ENCODE results near the gene GRB10.
"Not testable (repeated sequence)": the region's sequence is repeated elsewhere in the genome, so short reads cannot be mapped to it uniquely, and the experiment has no call there.

The GRB10 gene

DNA sequence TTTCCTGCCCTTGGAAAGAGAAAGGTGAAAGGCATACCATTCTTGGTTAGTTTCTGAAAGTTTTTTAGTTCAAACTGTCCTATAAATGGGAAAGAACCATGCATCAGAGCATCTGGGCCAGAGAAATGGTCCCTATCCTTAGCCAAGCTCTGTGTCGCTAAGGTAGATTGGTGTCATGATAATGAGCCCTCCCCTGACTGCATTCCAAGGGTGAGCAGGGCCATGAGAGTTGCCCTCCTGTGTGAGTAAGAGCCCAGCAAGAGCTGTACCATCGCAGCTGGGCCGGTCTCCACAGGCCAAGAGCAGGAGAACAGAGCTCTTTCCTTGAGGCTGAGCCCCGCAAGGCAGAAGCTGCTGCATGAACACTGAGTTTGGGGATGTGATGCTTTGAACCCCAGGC, 30.3 kb downstream of the GRB10 start:
- H3K4me3 ChIP-seq (ENCODE audit: low read depth, low read length): no peak overlapping the region
- DNase-seq (ENCODE audit: low read depth): no peak

DNA sequence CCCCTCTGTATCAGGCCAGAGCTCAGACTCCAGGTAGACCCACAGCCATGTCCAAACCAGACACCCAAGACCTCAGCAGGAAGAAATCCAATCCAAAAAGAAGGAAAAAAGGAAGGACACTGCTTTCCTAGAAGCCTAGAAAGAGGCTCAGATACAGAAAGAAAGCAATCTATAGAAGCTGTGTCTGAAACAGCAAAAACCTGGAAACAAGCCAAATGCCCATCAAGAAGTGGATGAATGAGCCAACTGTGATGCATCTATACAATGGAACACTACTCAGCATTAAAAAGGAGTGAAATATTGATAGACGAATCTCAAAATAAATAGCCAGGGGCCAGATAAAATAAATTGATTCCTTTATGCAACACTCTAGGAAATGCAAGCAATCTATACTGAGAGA, 31.6 kb downstream of the GRB10 start:
- DNase-seq (ENCODE audit: low read depth): no peak
- no peak overlapping the region for H3K4me3 ChIP-seq (ENCODE audit: low read depth, low read length)

DNA sequence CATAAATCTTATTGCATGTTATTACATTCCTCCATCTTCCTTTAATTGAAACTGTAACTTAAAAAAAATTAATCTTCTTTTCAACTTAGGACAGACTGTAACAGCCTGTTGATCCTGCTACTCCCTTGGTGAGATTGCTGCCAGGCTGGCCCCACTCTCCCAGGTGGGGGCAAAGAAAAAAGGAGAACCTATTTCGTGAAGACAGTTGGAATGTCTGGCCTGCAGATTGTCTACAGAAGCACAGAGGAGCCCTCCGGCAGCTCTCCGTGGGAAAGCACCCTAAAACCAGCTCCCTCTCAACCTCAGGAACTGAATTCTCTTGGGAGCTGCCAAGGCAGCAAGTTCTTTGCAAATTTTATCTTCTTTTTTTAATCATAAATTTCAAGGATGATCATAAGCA, 32.8 kb downstream of the GRB10 start:
- no peak overlapping the region for H3K4me3 ChIP-seq (ENCODE audit: low read depth, low read length)
- no peak for DNase-seq (ENCODE audit: low read depth)

DNA sequence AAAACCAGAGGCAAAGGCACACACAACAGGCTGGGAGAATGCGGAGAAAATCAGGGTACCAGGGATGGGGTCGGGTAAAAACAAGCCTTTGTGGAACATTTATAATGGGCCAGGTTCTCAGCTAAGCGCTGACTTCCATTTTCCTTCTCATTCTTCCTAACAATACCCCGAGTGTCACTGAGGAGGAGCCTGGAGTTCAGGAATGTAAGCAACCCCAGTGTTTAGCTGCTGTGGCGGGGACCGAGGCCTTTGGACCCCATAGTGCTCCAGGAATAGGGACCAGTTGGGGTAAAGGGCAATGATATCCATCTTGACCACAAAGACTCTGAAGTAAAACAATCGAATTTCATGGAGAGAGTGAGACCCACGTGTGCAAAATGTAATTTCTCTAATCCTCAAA, 34.2 kb downstream of the GRB10 start:
- H3K4me3 ChIP-seq (ENCODE audit: low read depth, low read length): no peak overlapping the region

DNA sequence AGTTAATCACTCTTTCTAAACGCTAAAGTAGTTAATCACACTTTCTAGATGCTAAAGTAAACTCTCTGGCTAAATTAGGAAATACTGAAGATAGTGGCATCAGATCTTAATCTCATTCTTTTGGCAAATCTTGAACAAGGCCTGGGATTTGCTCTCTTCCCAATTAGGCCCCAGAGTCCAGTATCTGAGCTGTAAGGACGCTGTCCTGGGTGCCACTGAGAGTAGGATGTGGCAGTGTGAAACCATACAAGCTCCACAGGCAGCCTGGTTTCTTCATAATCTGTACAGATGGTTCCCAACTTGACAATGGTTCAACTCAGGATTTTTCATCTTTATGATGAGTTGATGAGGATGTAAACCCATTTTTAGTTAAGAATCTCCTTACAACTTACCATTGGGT, 36.9 kb downstream of the GRB10 start:
- no peak overlapping the region for H3K4me3 ChIP-seq (ENCODE audit: low read depth, low read length)
- DNase-seq (ENCODE audit: low read depth): no peak

More for the DNA sequence above, 34.2 kb downstream of the GRB10 start:
- no peak for DNase-seq (ENCODE audit: low read depth)

DNA sequence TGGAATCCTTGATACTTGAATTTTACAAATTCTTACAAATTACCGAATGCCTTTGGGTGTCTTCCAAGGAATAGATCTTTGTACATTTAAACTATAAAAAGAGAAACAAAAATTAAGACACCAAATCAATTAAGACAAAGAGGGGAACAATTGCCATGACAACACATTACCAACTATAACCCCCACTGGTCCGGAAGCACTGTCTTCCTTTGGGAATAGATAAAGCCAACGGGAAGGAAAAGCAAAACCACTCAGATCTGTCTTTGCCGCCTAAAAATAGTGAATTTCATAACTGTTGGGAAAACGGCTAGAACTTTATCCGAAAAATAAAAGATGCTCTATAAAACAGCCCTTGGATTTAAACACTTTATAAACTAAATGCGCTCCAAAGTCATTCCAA, 37.4 kb downstream of the GRB10 start:
- DNase-seq (ENCODE audit: low read depth): no peak
- no peak overlapping the region for H3K4me3 ChIP-seq (ENCODE audit: low read depth, low read length)

DNA sequence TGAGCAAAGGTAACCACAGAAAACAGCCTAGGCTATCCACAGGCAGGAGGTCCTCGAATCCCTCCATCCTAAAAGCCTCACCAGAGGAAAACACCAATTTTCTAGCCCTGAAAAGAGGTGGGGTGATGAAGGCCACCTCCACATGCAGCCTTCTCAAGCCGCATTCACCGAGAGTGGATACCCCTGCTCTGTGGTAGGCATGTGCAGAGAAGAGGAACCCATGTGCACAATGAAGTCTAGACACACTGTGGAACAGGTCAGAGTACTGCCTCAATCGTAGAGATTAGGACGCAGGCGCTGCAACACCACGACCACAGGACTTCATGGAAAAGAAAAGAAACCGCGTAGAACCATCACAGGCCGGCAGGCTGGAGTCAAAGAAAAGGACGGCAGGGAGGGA, 38.8 kb downstream of the GRB10 start:
- DNase-seq (ENCODE audit: low read depth): no peak
- no peak overlapping the region for H3K4me3 ChIP-seq (ENCODE audit: low read depth, low read length)

DNA sequence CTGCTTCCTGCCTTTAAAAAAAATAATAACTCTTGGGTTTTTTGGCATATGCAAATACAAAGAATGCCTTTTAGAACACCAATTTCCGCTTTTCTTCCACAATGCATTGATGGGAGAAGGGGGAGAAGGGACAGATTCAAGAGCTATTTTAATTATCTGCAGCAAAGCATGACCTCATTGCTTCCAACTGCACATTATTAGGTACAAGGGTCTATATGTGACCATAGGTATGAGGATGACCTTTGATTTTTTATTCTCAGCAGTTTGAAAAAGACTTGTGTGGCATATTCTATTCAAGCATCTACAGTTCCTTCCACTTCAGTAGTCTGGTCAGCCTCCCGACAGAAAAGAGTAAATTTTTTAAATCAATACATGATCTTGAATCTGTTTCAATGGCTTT, 39.7 kb downstream of the GRB10 start:
- no peak for DNase-seq (ENCODE audit: low read depth)
- H3K4me3 ChIP-seq (ENCODE audit: low read depth, low read length): no peak overlapping the region

DNA sequence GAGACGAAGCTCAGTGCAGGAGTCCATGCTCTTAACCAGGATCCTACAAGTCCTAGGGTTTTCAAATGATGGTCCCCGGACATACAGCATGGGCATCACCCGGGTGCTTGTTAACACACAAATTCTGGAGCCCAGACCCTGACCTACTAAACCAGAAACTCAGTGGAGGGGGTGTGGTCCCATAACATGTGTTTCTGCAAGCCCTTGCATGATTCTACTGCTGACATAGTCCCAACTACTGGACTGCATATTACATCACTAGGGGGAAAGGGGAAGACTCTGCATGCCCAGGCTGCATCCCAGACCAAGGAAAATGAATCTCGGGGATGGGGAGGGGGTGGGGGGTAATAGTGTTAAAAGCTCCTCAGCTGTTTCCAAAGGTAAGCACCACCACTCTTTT, 40.3 kb downstream of the GRB10 start:
- no peak overlapping the region for H3K4me3 ChIP-seq (ENCODE audit: low read depth, low read length)
- no peak for DNase-seq (ENCODE audit: low read depth)

DNA sequence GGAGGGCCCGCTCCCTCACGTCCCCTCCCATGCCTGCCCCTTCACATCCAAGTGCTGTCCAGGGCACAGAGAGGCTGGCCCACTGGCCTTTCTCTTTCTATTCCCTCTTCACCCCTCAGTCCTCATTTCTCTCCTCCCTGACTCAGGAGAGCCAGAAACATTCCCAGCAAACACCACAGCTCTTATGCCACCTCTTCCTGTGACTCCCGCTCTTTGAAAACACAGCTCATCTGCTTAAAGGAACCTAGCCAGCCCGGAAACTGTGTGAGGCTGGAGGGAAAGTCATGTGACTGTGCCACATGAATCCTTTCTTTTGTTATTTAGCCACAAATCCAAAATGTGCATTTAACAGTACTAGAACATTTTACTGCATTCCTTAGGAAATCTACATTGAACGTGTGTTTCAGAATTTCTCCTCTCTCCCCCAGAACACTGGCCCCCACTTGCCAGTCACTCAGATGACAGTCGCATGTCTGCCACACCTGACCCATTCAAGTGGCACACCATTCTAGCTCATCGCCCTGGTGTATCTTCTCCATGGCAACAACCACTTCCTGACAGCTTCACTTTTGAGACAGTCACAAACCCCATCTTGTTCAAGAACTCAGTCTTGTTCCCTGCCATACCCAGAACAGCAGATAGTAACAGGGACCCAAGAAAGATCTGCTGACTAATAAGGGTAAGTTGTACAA, 42.8 kb downstream of the GRB10 start:
- no peak for DNase-seq (ENCODE audit: low read depth)
- no peak overlapping the region for H3K4me3 ChIP-seq (ENCODE audit: low read depth, low read length)

DNA sequence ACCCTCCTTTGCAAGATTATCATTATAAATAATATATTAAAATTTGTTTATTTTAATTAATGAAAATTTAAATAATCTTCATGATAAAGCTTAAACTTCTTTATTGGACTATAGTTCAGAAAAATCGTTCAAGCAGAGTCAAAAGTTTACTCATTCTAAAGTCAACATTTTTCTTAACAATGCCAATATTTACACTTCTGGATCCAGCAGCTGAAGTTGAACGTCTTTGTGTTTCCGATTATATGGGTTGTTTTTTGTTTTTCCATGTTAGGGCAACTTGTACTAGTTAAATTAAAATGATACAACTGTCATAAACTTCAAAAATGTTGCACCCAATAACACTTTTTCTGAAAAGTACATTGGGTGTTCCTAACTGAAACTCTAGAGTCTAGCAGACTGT, 43.8 kb downstream of the GRB10 start:
- no peak overlapping the region for H3K4me3 ChIP-seq (ENCODE audit: low read depth, low read length)
- DNase-seq (ENCODE audit: low read depth): no peak

DNA sequence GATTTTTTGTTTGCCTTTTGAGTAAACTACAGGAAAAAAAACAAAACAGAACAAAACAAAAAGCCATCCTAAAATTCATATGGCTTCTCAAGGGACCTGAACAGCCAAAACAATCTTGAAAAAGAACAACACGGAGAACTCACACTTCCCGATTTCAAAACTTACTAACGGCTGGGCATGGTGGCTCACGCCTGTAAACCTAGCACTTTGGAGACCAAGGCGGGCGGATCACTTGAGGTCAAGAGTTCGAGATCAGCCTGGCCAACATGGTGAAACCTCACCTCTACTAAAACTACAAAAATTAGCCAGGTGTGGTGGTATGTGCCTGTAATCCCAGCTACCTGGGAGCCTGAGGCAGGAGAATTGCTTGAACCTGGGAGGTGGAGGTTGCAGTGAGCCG, 46.9 kb downstream of the GRB10 start:
- H3K4me3 ChIP-seq (ENCODE audit: low read depth, low read length); DNase-seq (ENCODE audit: low read depth): not testable (repeated sequence)

DNA sequence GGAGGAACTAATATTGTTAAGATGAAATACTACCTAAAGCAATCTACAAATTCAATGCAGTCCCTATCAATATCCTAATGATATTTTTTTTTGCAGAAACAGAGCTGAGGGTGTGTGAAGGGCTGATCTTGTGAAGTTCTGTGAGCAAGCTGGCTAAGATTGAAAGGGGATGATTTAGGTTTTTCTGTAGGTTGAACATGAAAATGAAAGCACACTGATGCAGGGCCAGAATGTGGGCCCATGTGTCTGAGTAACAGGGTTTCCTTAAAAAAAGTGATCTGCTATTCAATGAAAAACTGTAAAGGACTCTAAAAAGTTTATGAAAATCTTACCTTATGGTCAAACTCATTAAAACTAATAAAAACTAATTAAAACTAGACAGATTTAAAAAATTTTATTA, 47.4 kb downstream of the GRB10 start:
- H3K4me3 ChIP-seq (ENCODE audit: low read depth, low read length): no peak overlapping the region
- no peak for DNase-seq (ENCODE audit: low read depth)

DNA sequence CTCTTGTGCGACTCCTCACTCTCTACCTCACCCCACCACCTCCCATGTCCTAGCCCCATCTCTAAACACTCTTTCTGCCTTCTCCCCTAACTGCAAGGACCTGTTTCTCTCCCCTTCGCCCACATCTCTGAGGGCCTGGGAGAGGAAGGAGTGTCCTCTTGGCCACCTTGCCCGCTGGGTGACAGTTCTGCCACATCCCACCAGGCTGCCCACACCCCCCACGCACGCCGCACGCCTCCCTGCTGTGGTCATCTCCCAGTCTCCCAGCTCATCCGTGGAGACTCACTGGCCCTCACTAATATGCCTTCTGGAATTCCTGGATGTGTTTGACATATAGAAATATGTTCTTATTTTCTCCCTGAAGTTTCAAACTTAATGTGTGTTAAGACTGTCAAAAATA, 48.5 kb downstream of the GRB10 start:
- H3K4me3 ChIP-seq (ENCODE audit: low read depth, low read length): no peak overlapping the region
- DNase-seq (ENCODE audit: low read depth): no peak

DNA sequence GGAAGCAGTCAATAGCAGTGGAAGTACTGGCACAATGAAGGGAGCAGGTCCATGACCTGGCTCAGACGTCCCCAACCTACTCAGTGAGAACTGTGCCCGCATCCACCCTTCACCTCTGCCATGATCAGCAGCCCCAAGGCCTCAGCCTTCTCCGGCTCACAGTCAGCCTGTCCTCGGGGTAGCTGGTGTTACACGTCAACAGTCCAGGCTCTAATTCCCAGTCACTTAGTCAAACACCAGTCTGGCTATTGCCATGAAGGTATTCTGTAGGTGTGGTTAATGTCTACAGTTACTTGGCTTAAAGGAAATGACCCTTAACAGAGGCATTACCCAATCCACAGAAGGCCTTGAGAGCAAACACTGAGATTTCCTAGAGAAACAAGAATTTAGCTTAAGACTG, 49.1 kb downstream of the GRB10 start:
- H3K4me3 ChIP-seq (ENCODE audit: low read depth, low read length): no peak overlapping the region
- DNase-seq (ENCODE audit: low read depth): peak; percentile 34

DNA sequence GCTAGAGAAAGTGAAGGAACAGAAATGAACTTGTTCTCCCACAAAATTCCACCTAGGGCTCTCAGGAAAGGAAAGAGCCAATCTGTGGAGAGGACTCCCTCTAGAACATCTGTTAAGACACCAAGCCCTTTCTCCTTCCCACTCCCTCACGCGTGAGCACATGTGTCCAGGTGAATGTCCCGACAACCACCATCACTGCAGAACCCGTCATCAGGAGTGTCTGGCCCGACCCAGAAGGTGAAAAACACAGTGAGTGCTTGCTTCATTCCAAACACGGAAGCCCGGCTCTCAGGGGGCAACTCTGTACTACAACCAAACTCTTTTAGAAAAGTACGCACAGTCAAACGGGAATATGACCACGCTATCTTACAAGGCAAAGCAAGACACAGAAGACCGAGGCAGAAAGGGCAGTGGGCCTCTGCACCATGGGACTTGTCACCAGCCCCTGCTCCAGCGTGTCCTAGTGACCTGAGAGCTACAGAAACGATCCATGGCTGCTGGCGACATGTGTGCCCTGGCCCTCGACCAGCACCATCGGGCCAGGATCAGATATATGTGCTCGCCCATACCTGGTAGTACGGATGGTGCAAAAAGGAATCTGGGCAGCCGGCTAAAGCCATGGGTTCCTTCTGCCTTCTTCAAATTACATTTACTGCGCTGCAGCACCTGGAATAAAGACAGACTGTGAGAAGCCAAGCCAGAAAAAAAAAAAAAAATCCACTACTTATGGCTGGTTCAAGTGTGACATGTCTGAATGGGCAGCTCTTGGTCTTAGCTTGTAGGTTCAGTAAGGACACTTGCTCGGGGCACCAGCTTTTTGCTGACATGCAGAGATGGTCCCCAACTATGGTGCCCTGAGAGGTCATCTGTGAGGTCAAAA, 50.8 kb downstream of the GRB10 start:
- no peak for DNase-seq (ENCODE audit: low read depth)

DNA sequence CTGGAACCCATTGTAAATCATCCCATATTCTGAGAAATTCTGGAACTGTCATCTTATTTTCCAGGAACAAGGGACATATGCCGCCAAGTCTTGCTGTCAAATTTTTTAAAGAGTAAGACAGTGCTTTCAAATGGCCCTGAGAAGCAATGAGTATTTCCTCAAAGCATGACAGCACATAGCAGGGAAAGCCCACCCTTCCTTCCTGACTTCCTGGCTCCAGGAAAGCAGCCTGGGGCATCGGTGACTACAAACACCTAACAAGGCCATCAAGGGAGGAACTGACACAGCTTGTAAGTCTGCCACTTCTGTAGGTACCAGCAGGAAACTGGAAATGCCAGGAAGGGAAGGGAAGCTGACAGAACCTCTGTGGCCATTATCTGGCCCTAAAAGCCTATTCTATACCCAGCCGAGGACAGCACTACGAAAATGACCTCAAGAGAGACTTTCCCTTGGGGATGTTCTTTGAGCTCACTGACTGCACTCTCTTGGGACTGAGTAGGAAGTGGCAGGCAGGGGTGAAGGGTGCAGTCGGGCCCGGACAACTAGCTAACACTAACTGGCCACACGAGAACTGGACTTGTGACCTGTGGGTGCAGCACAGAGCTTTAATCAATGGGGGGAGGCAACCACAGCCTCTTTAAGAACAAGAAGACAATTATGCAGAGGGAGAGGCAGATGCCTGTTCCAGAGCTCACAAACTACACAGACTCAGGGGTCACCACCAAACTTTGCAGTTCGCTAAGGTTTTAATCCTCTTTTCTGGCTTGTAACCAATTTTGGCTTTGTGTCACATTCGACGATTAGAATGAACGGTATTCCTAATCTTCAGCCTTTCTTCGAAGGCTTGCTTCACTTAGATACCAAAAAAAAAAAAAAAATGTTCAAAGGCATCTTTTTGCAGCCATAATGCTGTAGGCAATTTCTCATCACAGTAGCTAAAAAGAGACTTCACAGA, 52.0 kb downstream of the GRB10 start:
- no peak overlapping the region for H3K4me3 ChIP-seq (ENCODE audit: low read depth, low read length)
- DNase-seq (ENCODE audit: low read depth): no peak

More for the DNA sequence above, 50.8 kb downstream of the GRB10 start:
- H3K4me3 ChIP-seq (ENCODE audit: low read depth, low read length): no peak overlapping the region

DNA sequence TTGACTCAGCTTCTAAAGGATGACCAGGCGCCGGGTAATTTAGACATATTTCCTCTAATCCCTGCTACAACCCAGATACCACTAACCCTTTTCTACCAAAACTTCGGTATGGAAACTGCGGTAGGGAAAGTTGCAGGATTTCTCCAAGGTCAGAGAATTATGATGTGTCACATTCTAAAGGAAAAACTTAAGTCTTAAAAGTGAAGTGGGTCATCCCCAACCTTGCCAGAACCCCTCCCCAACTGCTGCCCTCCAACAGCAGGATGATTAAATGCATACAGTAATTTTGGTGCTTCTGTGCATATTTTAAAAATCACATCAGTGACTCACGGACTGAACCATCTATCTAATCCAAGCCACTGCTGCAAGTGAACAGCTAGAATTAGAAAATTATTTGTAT, 52.7 kb downstream of the GRB10 start:
- no peak for DNase-seq (ENCODE audit: low read depth)
- no peak overlapping the region for H3K4me3 ChIP-seq (ENCODE audit: low read depth, low read length)

DNA sequence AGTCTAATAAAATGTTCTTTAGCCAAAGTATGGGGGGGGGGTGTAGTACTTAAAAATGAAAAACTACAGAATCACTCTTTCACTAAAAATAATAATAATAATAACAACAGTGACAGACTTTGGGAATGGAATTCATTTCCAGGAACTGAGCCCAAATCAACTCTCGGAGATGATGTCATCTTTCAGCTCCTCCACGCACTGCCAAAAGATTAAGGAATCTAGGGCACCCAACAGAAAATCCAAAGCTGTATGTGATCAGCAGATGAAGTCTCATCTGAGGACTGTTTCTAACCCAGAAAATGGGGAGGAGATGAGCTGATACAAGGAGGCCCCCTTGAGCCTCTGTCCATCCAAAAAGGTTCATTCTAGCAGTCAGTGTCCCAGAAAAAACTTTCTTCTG, 54.5 kb downstream of the GRB10 start:
- no peak for DNase-seq (ENCODE audit: low read depth)
- no peak overlapping the region for H3K4me3 ChIP-seq (ENCODE audit: low read depth, low read length)

DNA sequence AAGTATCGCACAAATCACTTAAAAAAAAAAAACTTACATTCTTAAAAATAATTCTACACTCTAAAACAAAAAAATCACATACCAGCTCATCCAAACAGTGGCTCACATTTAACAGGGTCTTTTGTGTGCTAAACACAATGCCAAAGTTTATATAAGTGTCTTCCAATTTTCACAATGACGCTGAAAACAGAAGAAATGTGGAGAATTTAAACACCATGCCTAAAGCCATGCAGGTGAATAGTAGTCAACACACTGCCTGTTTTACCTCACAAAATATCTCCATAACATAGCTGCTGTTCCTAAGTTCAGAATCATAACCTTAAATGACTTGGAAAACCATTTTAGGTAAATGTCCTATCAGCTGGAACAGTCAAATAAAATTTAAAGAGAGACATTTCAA, 55.0 kb downstream of the GRB10 start:
- no peak overlapping the region for H3K4me3 ChIP-seq (ENCODE audit: low read depth, low read length)
- no peak for DNase-seq (ENCODE audit: low read depth)
